ENCODE data around the gene NUDT8. TPM values are rescaled to one million over a fixed set of nuclear protein-coding genes. Genes with fewer than 3 reads are reported as not detected.

The NUDT8 gene, protein sequence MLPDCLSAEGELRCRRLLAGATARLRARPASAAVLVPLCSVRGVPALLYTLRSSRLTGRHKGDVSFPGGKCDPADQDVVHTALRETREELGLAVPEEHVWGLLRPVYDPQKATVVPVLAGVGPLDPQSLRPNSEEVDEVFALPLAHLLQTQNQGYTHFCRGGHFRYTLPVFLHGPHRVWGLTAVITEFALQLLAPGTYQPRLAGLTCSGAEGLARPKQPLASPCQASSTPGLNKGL
- total RNA-seq = 102 TPM
- long read RNA-seq, transcript NUDT8-201 (3 exons, 809 nt) = minor isoform, 17 of 102 reads
- long read RNA-seq, transcript NUDT8-202 (4 exons, 728 nt) = major isoform, 65 of 102 reads
- long read RNA-seq, partial matches to known transcripts = 13 of 102 reads
- long read RNA-seq, other reads (novel, unspliced or antisense) = 7 of 102 reads

DNA sequence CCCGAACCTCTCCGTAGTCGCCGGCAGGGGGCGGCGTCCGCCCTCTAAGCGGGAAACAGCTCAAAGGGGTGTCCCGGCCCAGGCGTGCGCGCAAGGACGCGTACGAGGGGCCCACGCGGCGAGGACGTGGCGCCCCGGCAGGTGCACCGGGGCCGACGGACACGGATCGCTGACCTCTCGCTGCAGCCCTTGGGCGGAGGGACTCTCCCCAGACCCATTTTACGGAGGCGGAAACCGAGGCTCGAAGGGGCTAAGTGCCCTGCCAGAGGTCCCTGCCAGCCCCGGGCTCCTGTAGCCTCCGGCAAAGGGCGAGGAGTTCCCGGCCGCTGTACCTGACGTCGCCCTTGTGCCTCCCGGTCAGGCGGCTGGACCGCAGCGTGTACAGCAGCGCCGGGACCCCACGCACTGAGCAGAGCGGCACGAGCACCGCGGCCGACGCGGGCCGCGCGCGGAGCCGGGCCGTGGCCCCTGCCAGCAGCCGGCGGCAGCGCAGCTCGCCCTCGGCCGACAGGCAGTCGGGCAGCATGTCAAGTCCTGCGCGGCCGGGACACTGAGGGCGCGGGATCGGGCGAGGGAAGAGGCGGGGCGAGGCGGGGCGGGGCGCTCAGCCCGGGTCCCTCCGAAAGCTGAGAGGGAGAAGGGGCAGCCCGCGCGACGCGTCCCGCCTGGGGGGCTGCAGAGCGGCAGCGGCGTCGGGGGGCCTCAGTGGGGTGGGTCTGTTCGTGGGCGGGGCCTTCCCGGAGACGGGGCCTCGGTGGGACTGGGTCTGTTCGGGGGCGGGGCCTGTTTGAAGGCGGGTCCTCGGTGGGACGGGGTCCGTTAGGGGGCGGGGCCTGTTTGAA, at the start of gene NUDT8:
Gene NUDT8 (minus strand): TSS at position 552 of the 842 bp plus-strand sequence. CDS start 26 bp downstream, at position 526.
- H3K4me1 ChIP-seq = peaks cover 45% of the 10 kb centered on the region
- H3K27me3 ChIP-seq (ENCODE audit: low read depth) = peaks cover 5% of the 10 kb centered on the region
- H3K36me3 ChIP-seq = no peaks in the 10 kb centered on the region
- no peaks in the 10 kb centered on the region for H3K9me3 ChIP-seq (replicated peaks)
- peak; percentile 84 for DNase-seq
- peak within 1 kb of the TSS; percentile 99 for H3K27ac ChIP-seq (replicated peaks)
- TF ChIP-seq, protein P1, sequence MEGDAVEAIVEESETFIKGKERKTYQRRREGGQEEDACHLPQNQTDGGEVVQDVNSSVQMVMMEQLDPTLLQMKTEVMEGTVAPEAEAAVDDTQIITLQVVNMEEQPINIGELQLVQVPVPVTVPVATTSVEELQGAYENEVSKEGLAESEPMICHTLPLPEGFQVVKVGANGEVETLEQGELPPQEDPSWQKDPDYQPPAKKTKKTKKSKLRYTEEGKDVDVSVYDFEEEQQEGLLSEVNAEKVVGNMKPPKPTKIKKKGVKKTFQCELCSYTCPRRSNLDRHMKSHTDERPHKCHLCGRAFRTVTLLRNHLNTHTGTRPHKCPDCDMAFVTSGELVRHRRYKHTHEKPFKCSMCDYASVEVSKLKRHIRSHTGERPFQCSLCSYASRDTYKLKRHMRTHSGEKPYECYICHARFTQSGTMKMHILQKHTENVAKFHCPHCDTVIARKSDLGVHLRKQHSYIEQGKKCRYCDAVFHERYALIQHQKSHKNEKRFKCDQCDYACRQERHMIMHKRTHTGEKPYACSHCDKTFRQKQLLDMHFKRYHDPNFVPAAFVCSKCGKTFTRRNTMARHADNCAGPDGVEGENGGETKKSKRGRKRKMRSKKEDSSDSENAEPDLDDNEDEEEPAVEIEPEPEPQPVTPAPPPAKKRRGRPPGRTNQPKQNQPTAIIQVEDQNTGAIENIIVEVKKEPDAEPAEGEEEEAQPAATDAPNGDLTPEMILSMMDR (IDR thresholded peaks at IDR 0.05; ENCODE audit: borderline replicate concordance) = peak; percentile 93
- peak within 1 kb of the TSS; percentile 74 for H3K4me3 ChIP-seq
- intact Hi-C loops (cut with micrococcal nuclease) = no loop called here

DNA sequence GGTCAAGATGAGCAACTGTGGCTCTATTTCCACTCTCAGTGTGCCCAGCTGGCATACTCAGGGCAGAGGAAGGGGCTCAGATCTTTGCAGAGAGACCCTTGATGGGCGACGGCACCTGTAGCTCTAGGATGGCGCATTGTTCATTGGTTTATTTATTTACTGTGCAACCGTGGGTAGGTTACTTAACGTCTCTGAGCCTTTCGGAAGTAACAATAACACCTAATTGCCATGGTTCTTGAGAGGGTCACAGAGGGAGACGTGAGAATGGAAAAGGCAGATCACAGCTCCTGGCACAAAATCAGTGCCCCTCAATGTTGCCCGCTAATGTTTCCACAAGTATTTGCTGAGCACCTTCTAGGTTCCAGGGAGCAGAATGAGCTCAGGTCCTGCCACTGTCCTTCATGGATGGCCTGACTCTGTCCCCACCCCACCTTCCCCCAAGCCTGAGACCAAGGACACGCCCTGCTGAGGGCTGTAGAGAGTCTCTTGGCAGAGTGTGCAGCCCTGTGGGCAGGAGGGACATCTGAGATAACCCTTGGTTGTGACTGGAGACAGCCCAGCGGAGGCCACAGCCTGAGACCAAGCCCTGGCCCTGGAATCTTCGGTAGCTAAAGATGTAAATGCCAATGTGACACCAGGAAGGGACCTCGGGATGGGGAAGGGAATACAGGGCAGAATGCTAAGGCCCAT, 45.5 kb upstream of the NUDT8 start:
- Histone ChIP-seq H3K4me3 (no peak overlapping the region), H3K27ac (replicated peaks) (no peak overlapping the region), H3K4me1 (no peaks in the 10 kb centered on the region), H3K27me3 (ENCODE audit: low read depth) (peaks cover 35% of the 10 kb centered on the region), H3K36me3 (no peaks in the 10 kb centered on the region), H3K9me3 (replicated peaks) (peaks cover 10% of the 10 kb centered on the region)
- TF ChIP-seq, protein P1 (IDR thresholded peaks at IDR 0.05; ENCODE audit: borderline replicate concordance) = no peak
- no peak for DNase-seq
- intact Hi-C loops (cut with micrococcal nuclease) = no loop called here

DNA sequence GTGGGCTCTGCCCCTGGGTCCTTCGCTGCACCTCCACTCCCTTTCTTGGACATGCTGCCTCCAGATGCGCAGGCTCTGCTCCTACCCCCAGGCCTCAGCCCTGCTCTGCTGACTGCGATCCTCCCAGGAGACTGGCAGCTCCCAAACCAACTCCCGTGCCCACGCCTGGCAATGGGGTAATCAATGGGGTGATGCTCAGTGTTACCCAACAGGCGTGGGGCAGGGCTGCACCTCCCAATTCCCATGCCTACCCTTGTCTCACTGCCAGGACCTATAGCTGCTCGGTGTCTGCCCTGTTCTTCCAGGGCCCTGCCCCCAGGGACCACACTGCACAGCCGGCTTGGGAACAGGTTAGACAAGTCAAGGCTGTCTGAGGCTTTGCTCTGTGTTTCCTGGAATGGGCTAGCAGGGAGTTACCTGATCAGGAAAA, 44.7 kb upstream of the NUDT8 start, which contains the start of gene ALDH3B2:
Gene ALDH3B2 (minus strand): TSS at position 182 of the 430 bp plus-strand sequence. CDS start 7,688 bp downstream, outside the sequence.
- TF ChIP-seq, protein P1 (IDR thresholded peaks at IDR 0.05; ENCODE audit: borderline replicate concordance) = no peak
- H3K4me1 ChIP-seq = no peaks in the 10 kb centered on the region
- intact Hi-C loops (cut with micrococcal nuclease) = no loop called here
- H3K27ac ChIP-seq (replicated peaks) = no peak within 1 kb of the TSS
- H3K36me3 ChIP-seq = no peaks in the 10 kb centered on the region
- no peak within 1 kb of the TSS for H3K4me3 ChIP-seq
- H3K27me3 ChIP-seq (ENCODE audit: low read depth) = peaks cover 35% of the 10 kb centered on the region
- no peak for DNase-seq
- peaks cover 10% of the 10 kb centered on the region for H3K9me3 ChIP-seq (replicated peaks)

DNA sequence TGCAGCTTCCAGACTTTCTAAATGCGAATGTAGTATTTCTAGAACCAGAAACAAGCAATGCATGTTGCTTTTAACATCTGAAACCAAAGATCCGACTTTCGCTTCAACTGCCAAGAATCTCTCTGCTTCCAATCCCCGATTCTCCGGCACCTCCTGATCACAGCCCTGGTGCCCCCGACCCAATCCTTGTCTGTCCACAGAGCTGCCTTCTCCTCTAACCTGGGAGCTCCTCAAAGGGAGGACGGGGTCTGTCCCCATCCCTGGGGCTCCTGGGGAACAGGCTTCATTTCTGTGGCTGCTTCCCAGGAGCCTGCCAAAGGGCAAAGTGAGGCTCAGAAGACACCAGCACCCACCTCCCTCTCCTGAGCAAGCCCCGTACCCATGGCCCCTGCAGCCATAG, 44.2 kb upstream of the NUDT8 start:
- TF ChIP-seq, protein P1 (IDR thresholded peaks at IDR 0.05; ENCODE audit: borderline replicate concordance) = no peak
- no peak overlapping the region for H3K4me3 ChIP-seq
- no peak for DNase-seq
- H3K9me3 ChIP-seq (replicated peaks) = peaks cover 10% of the 10 kb centered on the region
- intact Hi-C loops (cut with micrococcal nuclease) = no loop called here
- H3K36me3 ChIP-seq = no peaks in the 10 kb centered on the region
- peaks cover 35% of the 10 kb centered on the region for H3K27me3 ChIP-seq (ENCODE audit: low read depth)
- H3K27ac ChIP-seq (replicated peaks) = no peak overlapping the region
- no peaks in the 10 kb centered on the region for H3K4me1 ChIP-seq

DNA sequence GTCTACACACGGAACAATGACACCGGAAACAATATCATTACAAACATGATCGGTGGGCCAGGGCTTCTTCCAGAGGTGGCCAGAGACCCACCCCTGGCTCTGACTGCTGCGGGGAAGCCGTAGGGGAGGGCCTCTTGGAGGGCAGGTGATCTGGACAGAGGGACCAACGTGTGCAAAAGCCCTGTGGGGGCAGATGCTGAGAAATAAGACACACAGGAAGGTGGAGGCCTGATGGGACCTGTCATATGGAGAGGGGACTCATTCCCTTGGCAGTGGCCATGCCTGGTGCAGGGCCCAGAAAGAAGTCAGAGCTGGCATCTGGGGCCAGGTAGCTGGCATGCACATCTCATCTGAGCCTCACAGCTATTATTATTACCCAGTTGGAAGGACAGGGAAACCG, 43.6 kb upstream of the NUDT8 start:
- Histone ChIP-seq H3K4me1 (no peaks in the 10 kb centered on the region), H3K36me3 (no peaks in the 10 kb centered on the region), H3K27ac (replicated peaks) (no peak overlapping the region), H3K27me3 (ENCODE audit: low read depth) (peaks cover 35% of the 10 kb centered on the region), H3K4me3 (no peak overlapping the region), H3K9me3 (replicated peaks) (peaks cover 10% of the 10 kb centered on the region)
- DNase-seq = no peak
- TF ChIP-seq, protein P1 (IDR thresholded peaks at IDR 0.05; ENCODE audit: borderline replicate concordance) = no peak
- intact Hi-C loops (cut with micrococcal nuclease) = no loop called here

Measured in left ventricle myocardium inferior (tissue), 1 donor.